GM23248 (cell line): ENCODE measurements around the gene EMC1. TPM values are rescaled to one million over a fixed set of nuclear protein-coding genes. Genes with fewer than 3 reads are reported as not detected.

Experiments used
- DNase-seq: peaks from one replicate; pipeline ENCODE4 v3.0.0-alpha.2; 2015
- H2AFZ ChIP-seq: fragments of 200-600 bp; sonication (generic); 2 replicates; pipeline ENCODE4 v1.6.1; 2016; ENCODE audit warnings: antibody characterized with exemption
- H3F3A ChIP-seq: fragments of 200-600 bp; sonication (generic); 2 replicates; pipeline ENCODE4 v1.6.1; 2016; ENCODE audit warnings: mild to moderate bottlenecking, antibody characterized with exemption, mixed run types; ENCODE audit not compliant: insufficient read depth
- H3K27ac ChIP-seq: fragments of 200-600 bp; sonication (generic); 2 replicates; pipeline ENCODE4 v1.5.1; 2016; ENCODE audit warnings: mild to moderate bottlenecking
- H3K27me3 ChIP-seq: fragments of 200-600 bp; sonication (generic); replicated peaks from 2 replicates; pipeline ENCODE4 v1.6.1; 2016; ENCODE audit warnings: mild to moderate bottlenecking; ENCODE audit not compliant: insufficient read depth
- H3K36me3 ChIP-seq: fragments of 200-600 bp; sonication (generic); 2 replicates; pipeline ENCODE4 v1.6.1; 2016; ENCODE audit warnings: low read depth, mild to moderate bottlenecking
- H3K4me1 ChIP-seq: fragments of 200-600 bp; sonication (generic); 2 replicates; pipeline ENCODE4 v1.6.1; 2016; ENCODE audit warnings: mild to moderate bottlenecking; ENCODE audit not compliant: insufficient read depth
- H3K4me2 ChIP-seq: fragments of 200-600 bp; sonication (generic); one replicate; pipeline ENCODE4 v1.6.1; 2016; ENCODE audit warnings: mild to moderate bottlenecking; ENCODE audit not compliant: unreplicated experiment
- H3K4me3 ChIP-seq: fragments of 200-600 bp; sonication (generic); 2 replicates; pipeline ENCODE4 v1.5.1; 2016; ENCODE audit warnings: mild to moderate bottlenecking
- H3K79me2 ChIP-seq: fragments of 200-600 bp; sonication (generic); 2 replicates; pipeline ENCODE4 v1.6.1; 2016; ENCODE audit warnings: mild to moderate bottlenecking; ENCODE audit not compliant: insufficient read depth
- H3K9ac ChIP-seq: fragments of 200-600 bp; sonication (generic); 2 replicates; pipeline ENCODE4 v1.6.1; 2016; ENCODE audit warnings: mild to moderate bottlenecking
- H3K9me2 ChIP-seq: fragments of 200-600 bp; sonication (generic); 2 replicates; pipeline ENCODE4 v1.6.1; 2016; ENCODE audit warnings: mixed run types, mild to moderate bottlenecking, moderate library complexity; ENCODE audit not compliant: insufficient read depth
- H3K9me3 ChIP-seq: fragments of 200-600 bp; sonication (generic); one replicate; pipeline ENCODE4 v1.6.1; 2017; ENCODE audit warnings: low read depth
- H4K20me1 ChIP-seq: fragments of 200-600 bp; sonication (generic); 2 replicates; pipeline ENCODE4 v1.6.0; 2016; ENCODE audit not compliant: insufficient read depth
- EZH2 ChIP-seq: fragments of 200-600 bp; sonication (generic); IDR thresholded peaks from 2 replicates; pipeline ENCODE4 v1.6.1; 2018; ENCODE audit warnings: antibody characterized with exemption, mild to moderate bottlenecking; ENCODE audit not compliant: insufficient read depth, poor library complexity, severe bottlenecking
- EZH2phosphoT487 ChIP-seq: fragments of 200-600 bp; sonication (generic); IDR thresholded peaks from 2 replicates; pipeline ENCODE4 v1.6.1; 2018; ENCODE audit warnings: antibody characterized with exemption, moderate library complexity, mild to moderate bottlenecking, low read depth; ENCODE audit not compliant: insufficient read depth
- WGBS, 2 experiments: methylation state at CpG; one replicate each; pipeline ENCODE4 v1.1.6; 2015 to 2017; ENCODE audit warnings: low lambda C conversion rate in 2 of 2, low coverage in 1 of 2; ENCODE audit errors: missing lambda C conversion rate in 2 of 2; 5-methylcytosine and 5-hydroxymethylcytosine counted together
- in situ Hi-C: fragments of 300-500 bp; cut with MboI; formaldehyde crosslinking; loops from 2 replicates; pipeline ENCODE4 v1.15.0; 2020
- polyA plus RNA-seq: library from polyadenylated mRNA; unstranded; fragments of >200 nt; fragmentation: Nextera tagmentation; extraction: Ambion mirVana; gene quantifications from 2 replicates; pipeline ENCODE4 v1.2.1, GENCODE V29; 2016
- total RNA-seq: library from RNA; depleted of rRNA; stranded (reverse); fragments of >200 nt; shearing (Covaris generic); gene quantifications from 2 replicates; pipeline ENCODE4 v1.2.3, GENCODE V29; 2014

EMC1 gene
- total and polyA plus RNA-seq, 2 experiments from 2014 or later, result 54.5 to 69.4 TPM

DNA sequence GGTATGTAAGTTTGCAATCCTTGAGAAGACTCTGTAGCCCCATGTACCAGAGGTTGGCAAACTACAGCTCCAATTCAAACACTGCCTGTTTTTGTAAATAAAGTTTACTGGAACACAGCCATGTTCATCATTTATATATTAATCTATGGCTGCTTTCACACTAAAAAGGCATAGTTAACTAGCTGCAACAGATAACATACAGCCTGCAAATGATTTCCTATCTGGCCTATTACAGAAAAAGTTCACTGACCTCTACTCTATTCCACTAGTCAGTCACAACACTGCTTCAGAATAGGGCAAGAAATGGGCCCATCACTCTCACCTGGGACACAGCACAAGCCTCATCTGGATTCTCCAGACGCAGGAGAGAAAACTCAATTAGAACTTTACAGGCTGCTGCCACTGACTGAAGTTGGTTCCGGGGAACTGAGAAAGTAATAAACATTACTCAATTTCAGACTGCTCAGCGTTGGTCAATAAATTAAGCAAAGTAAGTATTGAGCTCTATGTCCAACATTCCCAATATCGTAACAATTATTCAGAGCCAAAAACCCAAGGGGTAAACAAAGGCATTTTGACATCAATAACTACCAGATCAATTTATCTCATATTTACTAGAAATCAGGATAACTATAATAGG, 51.9 kb downstream of the EMC1 start:
- peaks cover 23% of the 10 kb centered on the region for H3K4me1 ChIP-seq
- no peaks in the 10 kb centered on the region for H3K27me3 ChIP-seq
- H3K4me2 ChIP-seq, result no peak overlapping the region
- H3F3A ChIP-seq, result peaks cover 28% of the 10 kb centered on the region
- H4K20me1 ChIP-seq, result peaks cover 23% of the 10 kb centered on the region; the same call in 1 of the 2 replicates
- H3K4me3 ChIP-seq, result no peak overlapping the region
- WGBS, 2 experiments, result 98 to 99% methylated on average over 4 of the region's 4 CpGs
- TF ChIP-seq EZH2phosphoT487 (no peak), EZH2 (no peak)
- H3K9me3 ChIP-seq, result no peaks in the 10 kb centered on the region
- no peak overlapping the region for H2AFZ ChIP-seq
- no peak overlapping the region for H3K9ac ChIP-seq
- no peak overlapping the region for H3K27ac ChIP-seq
- DNase-seq, result no peak
- H3K79me2 ChIP-seq, result peaks cover 98% of the 10 kb centered on the region
- peaks cover 45% of the 10 kb centered on the region for H3K36me3 ChIP-seq
- in situ Hi-C loops, result no loop called here
- H3K9me2 ChIP-seq, result no peaks in the 10 kb centered on the region

DNA sequence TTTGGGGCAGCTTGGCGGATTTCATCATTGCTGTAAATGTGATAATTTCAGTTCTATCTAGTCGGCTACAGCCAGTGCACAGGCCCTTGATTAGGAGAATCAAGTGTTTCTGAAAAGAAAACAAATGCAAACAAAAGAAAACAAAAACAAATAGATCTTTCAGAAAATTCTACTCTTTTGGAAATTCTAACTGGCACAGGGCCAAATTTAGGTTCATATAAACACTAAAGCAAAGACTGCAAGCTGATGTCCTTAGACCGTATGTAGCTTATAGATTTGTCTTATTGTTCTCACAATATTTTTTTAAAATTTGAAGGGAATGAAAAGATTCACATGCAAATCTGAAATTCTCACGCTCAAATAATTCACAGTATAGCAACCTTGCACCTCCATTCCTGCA, 52.5 kb downstream of the EMC1 start:
- Histone ChIP-seq H3K27me3 (no peaks in the 10 kb centered on the region), H3K79me2 (peaks cover 98% of the 10 kb centered on the region), H3K27ac (no peak overlapping the region), H3K4me3 (no peak overlapping the region), H3K4me1 (peaks cover 17% of the 10 kb centered on the region), H3K9me3 (no peaks in the 10 kb centered on the region), H3K36me3 (peaks cover 46% of the 10 kb centered on the region), H2AFZ (no peak overlapping the region), H3K4me2 (no peak overlapping the region), H3K9ac (no peak overlapping the region), H3K9me2 (no peaks in the 10 kb centered on the region), H4K20me1 (peaks cover 23% of the 10 kb centered on the region; the same call in 1 of the 2 replicates), H3F3A (peaks cover 27% of the 10 kb centered on the region)
- no peak for TF ChIP-seq EZH2phosphoT487
- no peak for TF ChIP-seq EZH2
- WGBS, 2 experiments, result 96% methylated on average over 4 of the region's 4 CpGs
- no peak for DNase-seq
- in situ Hi-C loops, result no loop called here

DNA sequence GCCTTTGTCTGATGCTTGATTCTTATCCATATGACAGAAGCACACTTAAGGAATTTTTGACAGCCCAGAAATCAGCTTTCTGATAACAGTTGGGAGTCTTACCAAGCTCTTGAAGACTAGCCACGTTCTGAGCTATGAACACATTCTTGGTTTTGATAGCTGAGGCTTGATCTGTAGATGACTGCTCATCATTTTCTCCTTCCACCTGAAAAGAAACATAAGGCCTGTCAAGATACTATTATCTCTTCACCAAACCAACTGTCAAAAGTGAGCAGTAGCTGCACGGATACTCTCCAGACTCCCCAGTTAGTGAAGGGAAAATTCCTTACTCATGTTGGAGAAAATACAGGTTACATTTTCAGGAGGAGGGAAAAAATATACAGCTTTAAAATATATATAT, 53.5 kb downstream of the EMC1 start:
- in situ Hi-C loops, result no loop called here
- no peaks in the 10 kb centered on the region for H3K9me2 ChIP-seq
- peaks cover 7% of the 10 kb centered on the region for H3K4me1 ChIP-seq
- H3F3A ChIP-seq, result peaks cover 17% of the 10 kb centered on the region
- H2AFZ ChIP-seq, result no peak overlapping the region
- H3K36me3 ChIP-seq, result peaks cover 56% of the 10 kb centered on the region
- no peak for TF ChIP-seq EZH2phosphoT487
- no peak for TF ChIP-seq EZH2
- H3K4me2 ChIP-seq, result no peak overlapping the region
- no peak overlapping the region for H3K9ac ChIP-seq
- no peak overlapping the region for H3K27ac ChIP-seq
- 52 to 58% methylated on average over 2 of the region's 2 CpGs for WGBS, 2 experiments
- H3K4me3 ChIP-seq, result no peak overlapping the region
- H3K79me2 ChIP-seq, result peaks cover 98% of the 10 kb centered on the region
- no peak for DNase-seq
- peaks cover 18% of the 10 kb centered on the region; the same call in 1 of the 2 replicates for H4K20me1 ChIP-seq
- no peaks in the 10 kb centered on the region for H3K27me3 ChIP-seq
- H3K9me3 ChIP-seq, result no peaks in the 10 kb centered on the region

DNA sequence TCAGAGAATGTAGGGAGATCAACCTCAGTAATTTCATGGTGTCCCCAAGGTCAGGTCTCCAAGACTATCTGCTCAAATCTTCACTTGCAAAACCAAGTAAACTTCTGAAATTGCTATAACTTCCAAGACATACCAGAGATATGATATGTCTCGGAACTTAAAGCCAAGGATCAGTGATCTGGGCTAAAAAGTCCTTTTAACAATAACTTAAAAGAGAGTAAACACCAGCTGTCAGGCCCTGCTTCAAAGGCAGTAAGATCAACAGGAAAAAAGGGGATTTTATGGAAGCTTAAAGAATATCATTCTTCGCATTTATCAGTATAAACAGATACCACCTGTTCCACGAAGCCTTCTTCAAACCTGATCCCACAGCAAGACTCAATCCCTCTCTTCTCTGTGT, 55.0 kb downstream of the EMC1 start:
- H3K9ac ChIP-seq, result no peak overlapping the region
- no peak overlapping the region for H2AFZ ChIP-seq
- in situ Hi-C loops, result no loop called here
- peaks cover 98% of the 10 kb centered on the region for H3K79me2 ChIP-seq
- H3K4me3 ChIP-seq, result no peak overlapping the region
- H3F3A ChIP-seq, result peaks cover 2% of the 10 kb centered on the region
- peaks cover 71% of the 10 kb centered on the region for H3K36me3 ChIP-seq
- H3K9me3 ChIP-seq, result no peaks in the 10 kb centered on the region
- H3K27ac ChIP-seq, result no peak overlapping the region
- peaks cover 2% of the 10 kb centered on the region; the same call in 1 of the 2 replicates for H4K20me1 ChIP-seq
- H3K4me2 ChIP-seq, result no peak overlapping the region
- no peaks in the 10 kb centered on the region for H3K4me1 ChIP-seq
- DNase-seq, result no peak
- no peaks in the 10 kb centered on the region for H3K9me2 ChIP-seq
- no peaks in the 10 kb centered on the region for H3K27me3 ChIP-seq
- TF ChIP-seq EZH2phosphoT487 (no peak), EZH2 (no peak)
- WGBS, 2 experiments, result 95 to 100% methylated on average over 3 of the region's 3 CpGs
